Activated CD4-positive, alpha-beta T cell treated with anti-CD3 and anti-CD28 coated beads for 4 hours (primary cell): ENCODE results near the gene PSD4.

ENCODE experiments used
- DNase-seq, 2 donors: peaks; one replicate each; pipeline ENCODE4 v3.0.0-alpha.2; 2020

PSD4 gene

GRCh38 chr2:113144259-113144658 is 29.5 kb upstream of the PSD4 start:
- DNase-seq, result no peak

DNA sequence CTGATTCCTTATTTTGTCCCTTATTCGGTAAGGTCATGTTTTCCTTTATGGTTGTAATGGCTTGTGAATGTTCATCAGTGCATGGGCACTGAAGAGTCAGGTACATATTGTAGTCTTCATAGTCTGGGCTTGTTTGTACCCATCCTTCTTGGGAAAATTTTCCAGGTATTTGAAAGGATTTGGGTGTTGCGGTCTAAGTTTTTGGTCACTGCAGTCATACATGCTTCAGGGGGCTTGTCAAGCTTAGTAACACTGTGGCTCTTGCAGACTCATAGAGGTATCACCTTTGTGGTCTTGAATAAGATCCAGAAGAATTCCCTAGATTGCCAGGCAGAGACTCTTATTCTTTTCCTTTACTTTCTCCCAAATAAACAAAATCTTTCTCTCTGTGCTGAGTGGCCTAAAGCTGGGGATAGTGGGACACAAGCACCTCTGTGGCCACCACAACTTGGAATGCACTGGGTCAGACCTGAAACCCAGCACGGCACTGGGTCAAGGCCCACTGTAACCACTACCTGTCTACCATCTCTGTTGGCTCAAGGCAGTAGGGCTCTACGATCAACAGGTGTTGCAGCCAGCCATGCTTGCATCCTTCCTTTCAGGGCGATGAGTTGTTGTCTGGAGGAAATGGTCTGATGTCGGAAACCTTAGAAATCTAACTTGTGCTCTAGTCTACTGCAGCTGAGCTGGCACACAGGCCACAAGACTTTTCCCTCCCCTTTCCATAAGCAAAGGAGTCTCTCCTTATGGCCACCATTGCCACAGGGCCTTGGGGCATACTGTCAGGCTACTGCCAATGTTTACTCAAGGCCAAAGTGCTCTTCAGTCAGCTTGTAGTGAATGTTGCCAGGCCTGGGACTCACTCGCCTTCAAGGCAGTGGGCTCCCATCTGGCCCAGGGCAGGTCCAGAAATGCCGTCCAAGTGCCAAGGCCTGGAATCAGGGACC is 24.9 kb upstream of the PSD4 start:
- no peak for DNase-seq

- no peak for DNase-seq
These were observed 24.1 kb upstream of the PSD4 start for GRCh38 chr2:113149553-113150257.

DNA sequence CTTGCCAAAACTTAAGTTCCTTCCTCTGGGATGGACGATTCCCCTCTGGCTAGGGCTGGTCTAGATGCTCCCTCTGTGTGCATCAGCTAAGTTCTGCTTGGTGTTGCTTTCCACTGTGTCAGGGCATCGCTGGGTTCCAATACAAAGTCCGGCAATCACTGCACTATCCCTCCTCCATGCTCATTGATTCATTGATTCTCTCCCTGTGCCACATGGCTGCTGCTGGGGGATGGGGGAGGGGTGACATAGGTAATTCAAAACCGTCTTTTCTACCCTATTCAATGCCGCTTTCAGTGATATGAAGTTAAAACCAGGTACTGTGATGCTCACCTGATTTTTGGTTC is 23.5 kb upstream of the PSD4 start:
- no peak for DNase-seq

GRCh38 chr2:113155331-113155730 is 18.4 kb upstream of the PSD4 start:
- no peak for DNase-seq

GRCh38 chr2:113156278-113157117 is 17.3 kb upstream of the PSD4 start:
- DNase-seq, result no peak

- peak; percentile 46 to 55 for DNase-seq
These were observed 16.5 kb upstream of the PSD4 start for GRCh38 chr2:113157118-113157896.

DNA sequence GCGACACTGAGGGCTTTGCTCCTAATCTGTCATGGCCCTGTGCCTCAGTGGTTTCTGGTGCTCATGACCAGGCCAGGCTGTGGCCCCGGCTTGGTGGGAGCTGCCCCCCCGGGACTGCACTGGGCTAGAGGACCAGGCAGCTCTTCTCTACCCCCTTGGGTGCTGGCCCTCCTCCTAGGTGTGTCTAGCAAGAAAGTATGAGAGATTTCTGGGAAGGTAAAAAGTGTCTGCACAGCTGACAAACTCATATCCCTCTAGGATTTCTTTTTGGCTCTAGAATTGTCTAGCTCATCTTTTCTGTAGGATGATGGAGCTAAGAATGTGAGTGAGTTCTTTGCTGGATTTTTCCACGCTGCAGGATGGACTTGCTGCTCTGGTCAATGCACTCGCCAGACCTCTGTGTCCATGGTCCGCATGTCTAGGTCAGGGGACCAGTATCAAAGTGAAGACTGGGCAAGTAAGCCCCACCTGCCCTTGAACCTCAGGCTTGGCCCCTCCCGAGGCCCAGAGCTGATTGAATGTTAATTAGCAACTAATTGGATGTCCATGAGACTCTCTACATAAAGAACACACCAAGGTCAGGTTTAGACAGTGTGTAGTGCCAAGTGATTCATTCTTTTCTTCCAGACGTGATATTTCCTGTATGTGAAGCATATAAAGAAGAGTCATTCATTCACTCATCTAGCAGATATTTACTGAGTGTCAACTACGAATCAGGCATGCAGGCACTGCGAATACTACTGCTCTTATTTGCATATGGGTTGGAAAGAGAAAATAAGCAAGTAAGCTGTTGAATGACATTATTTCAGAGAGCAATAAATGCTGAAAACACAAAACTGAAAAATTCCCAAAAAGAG is 15.6 kb upstream of the PSD4 start:
- DNase-seq, result no peak

DNA sequence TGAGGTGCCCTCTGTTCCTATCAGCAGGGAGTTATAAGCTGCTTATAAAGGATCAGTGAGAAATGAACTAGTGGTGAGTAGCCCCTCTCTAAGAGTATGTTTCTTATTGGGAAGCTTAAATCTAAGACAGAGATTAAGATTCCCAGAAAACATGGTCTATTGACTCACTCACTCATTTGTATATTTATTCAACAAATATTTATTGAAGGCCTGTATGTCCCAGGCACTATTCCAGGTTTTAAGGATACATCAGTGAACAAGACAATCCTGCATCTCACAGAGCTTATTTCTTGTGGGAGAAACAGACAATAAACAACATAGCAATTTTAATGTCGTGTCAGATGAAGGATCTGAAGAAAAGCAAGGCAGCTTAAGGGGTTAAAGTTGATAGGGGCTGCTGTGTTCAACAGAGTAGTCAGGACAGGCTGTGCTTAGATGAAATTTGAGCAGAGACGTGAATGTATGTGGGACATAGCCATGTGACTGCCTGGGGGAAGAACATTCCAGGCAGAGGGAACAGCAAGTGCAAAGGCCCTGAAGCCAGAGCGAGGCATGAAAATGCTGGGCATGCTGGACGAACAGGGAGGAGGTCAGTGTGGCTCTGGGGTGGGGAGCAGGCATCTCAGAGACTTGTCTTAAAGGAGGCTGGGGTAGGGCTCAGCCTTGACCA is 14.8 kb upstream of the PSD4 start:
- no peak for DNase-seq

GRCh38 chr2:113160248-113160647 is 13.5 kb upstream of the PSD4 start:
- no peak for DNase-seq

GRCh38 chr2:113160962-113161361 is 12.8 kb upstream of the PSD4 start:
- no peak for DNase-seq

GRCh38 chr2:113162173-113162572 is 11.6 kb upstream of the PSD4 start:
- no peak for DNase-seq

DNA sequence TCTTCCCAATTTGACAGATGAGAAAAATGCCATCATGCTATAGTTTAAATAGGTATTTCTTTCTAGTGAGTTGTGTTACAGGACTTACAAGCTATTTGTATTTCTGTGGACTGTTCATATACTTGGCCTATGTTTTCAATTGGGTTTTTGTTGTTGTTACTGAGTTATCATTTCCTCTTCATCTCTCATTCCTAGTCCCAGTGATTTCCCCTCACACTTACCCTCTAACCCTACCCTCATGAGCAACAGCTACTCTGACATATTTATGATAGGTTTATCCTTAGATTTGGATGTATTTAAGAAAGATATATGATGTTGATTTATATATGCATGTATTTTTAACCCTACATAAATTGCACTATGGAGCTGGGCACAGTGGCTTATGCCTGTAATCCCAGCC is 10.9 kb upstream of the PSD4 start:
- no peak for DNase-seq

DNA sequence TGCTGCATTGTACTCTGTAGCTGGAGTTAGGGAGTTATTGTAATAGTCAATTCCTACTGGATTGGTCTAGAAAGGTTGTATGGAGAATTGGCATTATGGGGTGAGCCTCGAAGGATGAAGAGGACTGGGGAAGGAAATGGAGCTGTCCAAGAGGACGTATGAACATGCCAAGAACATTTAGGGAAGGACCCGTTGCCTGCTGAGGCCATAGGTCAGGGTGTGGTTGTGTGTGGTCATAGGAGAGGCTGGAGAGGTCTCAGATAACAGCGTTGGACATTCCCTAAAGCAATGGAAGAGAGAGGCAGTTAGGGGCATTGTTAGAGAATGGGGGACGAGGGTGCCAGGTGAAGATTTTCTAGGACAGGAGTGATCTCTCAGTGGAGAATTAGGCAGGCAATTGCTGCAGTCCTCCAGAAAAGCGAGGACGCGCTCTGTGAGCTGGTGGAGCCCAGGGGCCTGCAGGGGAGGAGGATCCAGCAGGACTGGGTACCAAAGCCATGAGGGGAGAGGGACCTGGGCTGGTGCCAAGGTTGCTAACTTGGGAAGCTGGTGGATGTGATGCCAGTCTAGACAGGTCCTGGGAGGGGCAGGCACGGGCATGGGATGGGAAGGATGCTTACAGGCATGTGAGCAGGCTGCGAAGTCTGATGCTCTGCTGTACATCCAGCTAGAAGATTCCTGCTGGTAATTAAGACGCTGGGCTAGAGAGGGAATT is 9.4 kb upstream of the PSD4 start:
- DNase-seq, result no peak

DNA sequence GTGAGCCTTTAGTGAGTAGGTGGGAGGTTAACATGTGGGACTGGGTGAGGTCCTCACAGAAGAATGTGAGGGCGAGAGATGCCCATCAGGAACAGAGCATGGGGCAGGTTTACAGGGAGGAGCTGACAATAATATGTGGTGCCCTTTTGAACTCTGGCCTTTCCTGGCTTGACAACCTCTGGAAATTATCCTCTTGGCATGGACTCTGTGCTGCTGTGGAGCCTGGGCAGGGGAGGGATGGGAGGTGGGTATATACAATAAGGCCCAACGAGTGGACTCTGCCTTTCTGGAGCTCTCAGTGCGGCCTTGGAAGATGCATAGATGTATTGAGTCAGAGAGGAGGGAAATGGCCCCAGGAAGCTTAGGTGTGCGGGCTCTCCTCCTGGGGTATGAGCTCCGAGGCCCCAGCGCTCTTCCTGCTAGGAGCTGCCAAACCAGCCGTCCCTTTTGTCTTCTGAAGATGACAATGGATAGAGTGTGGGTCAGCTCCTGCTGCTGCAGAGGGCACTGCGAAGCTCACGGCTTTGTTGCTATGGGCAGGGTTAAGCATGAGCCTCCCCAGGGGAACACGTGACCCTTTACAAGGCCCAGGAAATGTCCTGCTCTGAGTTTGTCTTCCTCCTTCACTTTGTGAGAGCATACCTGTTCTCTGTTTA is 8.7 kb upstream of the PSD4 start:
- DNase-seq, result no peak

- DNase-seq, result no peak
These were observed 7.6 kb upstream of the PSD4 start for GRCh38 chr2:113166187-113166645.

DNA sequence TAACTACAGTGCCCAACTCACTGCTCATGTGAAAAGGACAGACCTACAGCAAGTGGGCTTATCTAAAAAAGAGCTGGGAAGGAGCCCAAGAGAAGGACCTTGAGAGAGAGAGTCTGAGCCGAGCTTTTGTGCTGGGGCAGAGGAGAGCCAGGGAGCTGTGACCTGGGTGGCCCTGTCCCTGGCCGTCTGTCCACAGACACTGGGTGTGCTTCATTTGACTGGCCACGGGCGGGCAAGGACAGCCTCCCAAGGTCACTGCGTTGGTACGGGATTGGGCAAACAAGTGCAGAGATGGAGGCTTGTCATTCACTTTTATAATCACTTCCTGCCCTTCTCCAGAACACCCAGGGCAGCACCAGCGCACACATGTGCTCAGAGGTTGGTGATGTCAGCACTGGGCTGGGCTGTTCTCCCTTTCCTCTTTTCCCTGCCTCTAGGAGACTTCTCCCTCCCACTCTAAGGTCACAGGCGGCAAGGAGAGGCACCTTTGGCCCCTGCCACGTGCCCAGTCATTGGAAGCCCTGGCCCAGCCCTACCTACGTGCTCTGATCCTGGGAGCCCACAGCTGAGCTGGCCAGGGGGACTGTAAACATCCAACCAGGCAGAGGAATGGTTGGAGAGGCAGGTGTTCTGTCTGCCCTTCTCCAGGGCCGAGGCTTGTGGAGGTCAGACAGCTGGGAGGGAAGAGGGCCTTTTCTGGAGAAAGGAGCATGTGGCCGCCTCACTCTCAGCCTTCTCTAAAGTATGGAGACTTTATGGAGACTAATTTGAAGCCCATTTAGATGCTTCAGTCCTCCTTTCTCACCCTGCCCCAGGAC is 6.4 kb upstream of the PSD4 start:
- DNase-seq, result peak in 1 of 2 donors; percentile 44

- no peak for DNase-seq
These were observed 5.8 kb upstream of the PSD4 start for GRCh38 chr2:113167962-113168340.
